Activated effector memory CD4-positive, alpha-beta T cell treated with anti-CD3 and anti-CD28 coated beads, Interleukin-2, amount 50 U/mL, for 16 hours (primary cell): ENCODE data around the gene XAF1.
"Not testable (repeated sequence)": the region's sequence is repeated elsewhere in the genome, so short reads cannot be mapped to it uniquely, and the experiment has no call there.

Source experiments
- DNase-seq: peaks from one replicate; pipeline ENCODE4 v3.0.0-alpha.2; 2020

The XAF1 gene

DNA sequence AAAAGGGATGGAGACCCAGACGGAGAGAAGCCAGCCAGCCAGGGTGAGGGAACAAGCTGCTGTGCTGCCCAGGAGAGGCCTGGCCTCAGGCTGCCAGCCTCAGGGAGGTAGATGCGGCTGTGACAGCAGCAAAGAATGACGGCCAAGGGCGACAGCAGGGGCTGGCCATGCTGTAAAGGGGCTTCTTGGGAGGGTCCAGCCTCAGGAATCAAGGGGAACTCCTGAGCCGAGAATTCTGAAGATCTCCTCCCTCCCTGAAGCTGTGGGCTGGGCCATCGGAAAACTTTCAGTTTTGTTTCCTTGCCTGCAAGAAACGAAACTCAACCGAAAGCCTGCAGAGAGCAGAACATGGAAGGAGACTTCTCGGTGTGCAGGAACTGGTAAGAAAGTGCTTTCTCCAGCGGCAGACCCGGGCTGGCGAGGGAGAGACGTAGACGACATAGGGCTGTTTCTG, at the start of gene XAF1:
XAF1 (plus strand) TSS at position 316 of the 454 bp plus-strand sequence; CDS start at position 349, 33 bp downstream.
- DNase-seq = peak; percentile 81

- DNase-seq = no peak
These were observed 49.3 kb upstream of the XAF1 start for GRCh38 chr17:6706499-6706898.

GRCh38 chr17:6706996-6707395, 48.9 kb upstream of the XAF1 start:
- DNase-seq = no peak

DNA sequence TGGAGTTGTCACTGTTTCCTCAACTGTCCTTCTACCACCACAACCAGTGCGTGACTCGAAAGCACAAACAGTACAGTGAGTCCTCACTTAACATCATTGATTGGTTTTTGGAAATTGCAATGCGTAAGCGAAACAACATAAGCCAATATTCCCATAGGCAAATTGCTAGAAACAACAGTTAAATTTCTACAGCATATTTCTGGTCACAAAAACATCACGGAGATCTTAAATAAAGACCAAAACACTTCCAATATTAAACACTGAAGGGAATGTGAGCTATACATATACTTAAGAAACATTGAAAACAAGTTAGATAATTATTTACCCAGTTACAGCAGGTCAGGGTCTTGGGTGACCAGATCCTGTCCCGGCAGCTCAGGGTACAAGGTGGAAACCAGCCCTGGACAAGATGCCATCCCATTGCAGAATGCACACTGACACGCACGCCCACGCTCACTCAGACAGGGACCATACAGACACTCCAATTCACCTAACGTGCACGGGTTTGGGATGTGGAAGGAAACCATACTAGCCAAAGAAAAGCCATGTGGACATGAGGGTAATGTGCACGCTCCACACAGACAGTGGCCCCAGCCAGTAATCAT, 47.4 kb upstream of the XAF1 start:
- no peak for DNase-seq

GRCh38 chr17:6710317-6710716, 45.5 kb upstream of the XAF1 start:
- DNase-seq = no peak

- no peak for DNase-seq
These were observed 44.7 kb upstream of the XAF1 start for GRCh38 chr17:6711081-6711674.

DNA sequence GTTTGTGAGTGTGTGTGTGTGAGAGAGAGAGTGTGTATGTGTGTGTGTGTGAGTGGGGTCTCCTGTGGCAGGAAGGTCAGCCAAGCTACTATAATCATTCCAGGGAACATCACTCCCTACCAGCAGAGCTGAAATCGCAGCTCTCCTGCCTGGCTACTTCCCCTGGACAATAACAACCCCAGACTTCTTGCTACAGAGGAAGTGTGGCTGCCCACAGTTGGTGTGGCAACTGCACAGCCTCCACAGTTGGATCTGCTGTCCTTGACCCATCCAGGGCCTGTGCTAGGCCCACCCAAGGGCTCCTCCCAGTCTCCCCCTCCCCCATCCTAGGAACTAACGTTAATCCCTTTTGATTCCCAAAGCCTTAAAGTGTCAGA, 44.2 kb upstream of the XAF1 start:
- DNase-seq = no peak

- DNase-seq = no peak
These were observed 43.6 kb upstream of the XAF1 start for GRCh38 chr17:6712058-6712853.

GRCh38 chr17:6712854-6713129, 43.1 kb upstream of the XAF1 start:
- DNase-seq = no peak

- DNase-seq = no peak
These were observed 42.5 kb upstream of the XAF1 start, which contains the start of gene SLC13A5 for GRCh38 chr17:6713130-6713917. Gene SLC13A5, minus strand, starts transcription at chr17:6713369. Its CDS starts 36 bp downstream, at chr17:6713333.

DNA sequence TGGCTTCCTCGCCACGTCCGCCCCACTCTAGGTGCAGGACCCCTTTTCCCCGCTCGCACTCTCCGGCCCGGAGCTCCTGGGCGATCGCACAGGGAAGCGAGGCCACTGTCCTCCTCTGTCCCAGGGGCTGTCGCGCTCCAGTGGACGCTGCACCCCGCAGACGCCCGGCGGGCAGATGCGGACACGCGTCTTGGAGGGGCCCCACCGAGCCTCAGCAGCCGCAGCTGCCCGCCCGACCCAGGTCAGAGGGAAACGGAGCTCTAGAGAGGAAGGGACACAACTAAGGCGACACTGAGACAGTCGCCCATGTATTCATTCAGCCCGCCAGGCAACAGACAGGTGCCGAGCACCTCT, 42.0 kb upstream of the XAF1 start:
- DNase-seq = no peak

- no peak for DNase-seq
These were observed 41.5 kb upstream of the XAF1 start for GRCh38 chr17:6714315-6714874.

DNA sequence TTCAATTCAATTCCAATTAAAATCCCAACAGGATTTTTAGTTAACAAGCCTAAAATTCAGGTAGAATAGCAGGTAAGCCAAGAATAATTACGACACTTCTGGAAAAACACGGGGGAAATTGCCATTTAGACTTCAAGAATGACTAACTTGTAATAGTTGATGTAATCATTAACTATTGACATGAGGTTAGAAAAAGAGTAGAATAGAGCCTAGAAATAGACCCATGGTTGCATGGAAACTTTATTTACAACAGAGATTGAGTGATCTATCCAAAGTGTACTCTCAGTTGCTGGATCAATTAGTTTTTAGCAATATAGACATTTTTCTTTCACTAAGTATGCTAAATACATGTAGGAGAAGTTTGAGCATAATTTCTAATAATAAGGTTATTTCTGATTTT, 39.1 kb upstream of the XAF1 start:
- no peak for DNase-seq

DNA sequence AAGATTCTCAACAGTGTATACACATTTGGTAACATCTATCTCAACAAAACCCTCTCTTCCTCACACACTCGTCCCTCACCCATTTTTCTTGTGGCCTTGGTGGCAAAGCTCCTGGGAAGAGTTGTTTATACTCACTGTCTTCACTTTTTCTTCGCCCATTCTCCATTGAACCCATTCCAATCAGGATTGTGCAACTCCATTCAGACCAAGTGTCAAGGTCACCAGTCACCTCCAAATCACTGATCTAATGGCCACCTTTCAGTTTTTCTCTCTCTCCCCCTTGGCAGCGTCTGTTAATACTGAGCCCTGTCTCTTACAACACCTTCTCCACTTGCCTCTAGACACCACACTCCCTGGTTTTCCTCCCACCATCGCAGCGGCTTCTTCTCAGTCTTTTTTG, 34.1 kb upstream of the XAF1 start:
- DNase-seq = no peak

GRCh38 chr17:6724009-6724408, 31.8 kb upstream of the XAF1 start:
- no peak for DNase-seq

DNA sequence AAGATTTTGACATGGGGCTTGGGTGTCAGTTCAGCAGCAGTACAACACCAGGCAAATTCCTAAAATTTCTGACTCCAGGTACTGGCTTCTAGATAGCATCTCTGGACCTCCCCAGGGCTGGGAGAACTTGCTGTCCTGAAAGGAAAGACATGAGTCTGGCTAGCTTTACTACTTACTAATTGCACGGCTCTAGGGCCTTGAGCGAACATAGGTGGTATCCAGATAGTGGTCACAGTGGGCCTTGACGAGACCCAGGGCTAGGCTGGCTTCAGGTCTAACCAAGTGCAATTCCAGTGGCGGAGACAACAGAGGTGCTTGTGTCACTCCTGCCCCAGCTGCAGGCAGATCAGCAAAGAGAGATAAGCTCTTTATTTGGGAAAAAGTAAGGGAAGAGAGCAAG, 26.3 kb upstream of the XAF1 start:
- DNase-seq = no peak

GRCh38 chr17:6746665-6747064, 9.2 kb upstream of the XAF1 start:
- not testable (repeated sequence) for DNase-seq

DNA sequence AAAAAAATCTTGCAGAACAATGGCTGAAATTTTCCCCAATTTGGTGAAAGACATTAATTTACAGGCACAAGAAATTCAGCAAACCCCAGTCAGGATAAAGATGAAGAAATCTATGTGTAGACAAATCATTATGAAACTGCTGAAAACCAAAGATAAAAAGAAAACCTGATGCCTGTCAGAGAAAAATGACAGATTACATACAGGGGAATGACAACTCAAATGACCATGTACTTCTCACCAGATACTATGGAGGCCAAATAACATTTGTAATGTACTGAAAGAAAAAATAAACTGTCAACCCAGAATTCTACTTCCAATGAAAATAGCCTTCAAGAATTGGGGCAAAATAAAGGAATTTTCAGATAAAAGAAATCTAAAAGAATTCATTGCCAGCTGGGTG, 7.2 kb upstream of the XAF1 start:
- DNase-seq = no peak

- DNase-seq = no peak
These were observed 6.3 kb upstream of the XAF1 start for GRCh38 chr17:6749519-6749918.

DNA sequence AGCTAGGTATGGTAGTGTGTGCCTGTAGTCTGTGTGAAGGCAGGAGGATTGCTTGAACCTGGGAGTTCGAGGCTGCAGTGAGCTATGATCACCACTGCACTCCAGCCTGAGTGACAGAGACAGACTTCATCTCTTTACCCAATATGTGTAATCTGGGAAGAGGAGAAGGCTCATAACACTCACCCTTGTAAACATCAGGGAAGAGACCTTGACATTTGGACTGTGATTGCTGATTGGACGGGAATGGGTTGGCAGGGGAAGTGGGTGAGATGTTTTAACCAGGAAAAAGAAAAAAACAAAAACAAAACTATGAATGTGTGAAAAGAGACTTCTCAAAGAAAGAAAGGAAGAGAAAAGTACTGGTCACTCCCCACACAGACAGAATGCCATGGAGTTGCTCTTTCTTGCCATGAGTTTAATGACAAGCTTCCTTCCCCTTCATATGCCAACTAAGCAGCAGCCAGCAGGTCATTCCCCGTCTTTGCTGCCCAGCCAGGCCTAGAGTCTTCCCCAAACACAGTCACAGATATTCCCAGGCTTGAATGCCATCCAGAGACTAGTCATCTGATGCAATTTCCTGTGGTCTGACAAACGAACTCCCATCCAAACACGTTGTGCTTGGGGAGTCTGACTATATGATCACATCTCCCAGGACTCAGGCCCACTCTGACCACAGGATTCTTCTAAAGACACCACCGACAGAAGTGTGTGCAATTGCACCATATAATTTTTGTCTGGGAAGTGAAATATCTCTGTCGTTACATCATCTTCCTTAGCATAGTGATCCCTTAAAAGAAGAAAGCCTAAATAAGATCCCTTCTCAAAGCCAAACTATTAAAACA, 3.6 kb upstream of the XAF1 start:
- DNase-seq = no peak

DNA sequence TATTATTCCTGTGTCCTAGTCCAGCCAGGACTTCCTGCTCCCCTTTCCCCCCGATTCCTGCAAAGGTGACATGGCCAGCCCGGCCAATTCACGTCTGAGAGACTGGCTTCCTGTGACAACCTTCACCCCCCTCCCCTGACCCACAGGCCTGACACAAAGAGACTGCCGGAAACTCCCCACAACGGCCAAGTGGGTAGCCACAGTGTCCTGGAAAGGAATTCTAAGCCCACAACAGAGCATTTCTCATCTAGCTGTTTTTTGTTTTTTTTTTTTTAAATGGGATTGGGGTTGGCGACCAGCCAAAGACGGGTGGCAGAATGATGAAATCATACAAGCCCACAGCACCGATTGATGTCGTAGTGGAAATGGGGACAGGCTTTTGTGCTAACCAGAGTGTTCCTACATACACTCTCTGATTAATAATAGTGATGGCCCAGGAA, 2.8 kb upstream of the XAF1 start:
- DNase-seq = peak; percentile 78

DNA sequence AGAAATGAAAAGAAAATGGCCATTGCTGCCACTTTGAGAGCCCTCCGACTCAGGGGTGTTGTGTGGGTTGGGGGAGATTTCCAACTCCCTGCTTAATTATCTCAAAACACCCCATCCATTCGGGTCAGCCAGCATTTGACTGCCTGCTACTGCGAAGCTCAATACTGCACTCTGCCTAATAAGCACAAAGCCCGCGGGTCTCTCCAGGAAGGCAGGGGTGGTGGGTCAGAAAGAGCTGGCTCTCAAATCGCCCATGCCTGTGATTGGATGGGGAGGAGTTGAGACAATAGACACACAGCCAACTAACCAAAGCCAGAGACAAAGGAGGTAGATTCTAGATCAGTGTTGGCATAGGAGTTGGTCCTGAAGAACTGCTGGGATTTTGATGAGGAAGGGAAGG, 2.3 kb upstream of the XAF1 start:
- DNase-seq = no peak
